ENCODE data around the gene EPC1. TPM values are rescaled to one million over a fixed set of nuclear protein-coding genes. Genes with fewer than 3 reads are reported as not detected.

EPC1 gene
- polyA plus RNA-seq, 1 donor (not counting 4 experiments of a cell fraction or from before 2014, with no cell fraction given): 34.8 TPM

DNA sequence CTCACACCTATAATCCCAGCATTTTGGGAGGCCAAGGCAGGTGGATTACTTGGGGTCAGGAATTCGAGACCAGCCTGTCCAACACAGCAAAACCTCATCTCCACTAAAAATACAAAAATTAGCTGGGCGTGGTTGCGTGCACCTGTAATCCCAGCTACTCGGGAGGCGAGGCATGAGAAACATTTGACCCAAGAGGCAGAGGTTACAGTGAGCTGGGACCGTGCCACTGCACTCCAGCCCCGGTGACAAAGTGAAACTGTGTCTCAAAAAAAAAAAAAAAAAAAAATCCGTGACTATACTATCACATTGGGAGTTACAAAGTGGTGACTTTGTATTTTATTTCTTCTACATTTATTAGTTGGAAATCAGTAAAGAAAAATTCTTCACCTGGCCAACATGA is 101.2 kb downstream of the EPC1 start:
- Histone ChIP-seq H3K27ac (ENCODE audit: control insufficient read depth, insufficient read depth, low read length) (no peak overlapping the region), H3K4me3 (ENCODE audit: control insufficient read depth in 2 of 3, extremely low read depth in 1 of 3, insufficient read depth in 2 of 3, low read depth in 1 of 3, low read length in 3 of 3) (no peak overlapping the region), H3K4me1 (ENCODE audit: control insufficient read depth, extremely low read depth, insufficient read depth, low read length) (no peaks in the 10 kb centered on the region), H3K79me2 (ENCODE audit: control insufficient read depth, insufficient read depth, low read length) (no peaks in the 10 kb centered on the region), H3K9ac (ENCODE audit: control insufficient read depth, extremely low read depth, insufficient read depth, low read length) (no peak overlapping the region), H3K36me3 (ENCODE audit: control insufficient read depth in 2 of 2, extremely low read depth in 1 of 2, insufficient read depth in 2 of 2, low read length in 2 of 2) (no peaks in the 10 kb centered on the region), H3K9me1 (ENCODE audit: control insufficient read depth, extremely low read depth, insufficient read depth, low read length) (no peaks in the 10 kb centered on the region), H2AFZ (ENCODE audit: control insufficient read depth, low read length) (no peak overlapping the region), H3K9me3 (ENCODE audit: control insufficient read depth, low read depth, low read length) (no peaks in the 10 kb centered on the region), H4K20me1 (ENCODE audit: control insufficient read depth, extremely low read depth, insufficient read depth, low read length) (no peaks in the 10 kb centered on the region), H3K27me3 (ENCODE audit: control insufficient read depth, extremely low read depth, insufficient read depth, low read length) (no peaks in the 10 kb centered on the region), H3K4me2 (ENCODE audit: control insufficient read depth, extremely low read depth, insufficient read depth, low read depth, low read length) (no peak overlapping the region)
- TF ChIP-seq, protein P1, sequence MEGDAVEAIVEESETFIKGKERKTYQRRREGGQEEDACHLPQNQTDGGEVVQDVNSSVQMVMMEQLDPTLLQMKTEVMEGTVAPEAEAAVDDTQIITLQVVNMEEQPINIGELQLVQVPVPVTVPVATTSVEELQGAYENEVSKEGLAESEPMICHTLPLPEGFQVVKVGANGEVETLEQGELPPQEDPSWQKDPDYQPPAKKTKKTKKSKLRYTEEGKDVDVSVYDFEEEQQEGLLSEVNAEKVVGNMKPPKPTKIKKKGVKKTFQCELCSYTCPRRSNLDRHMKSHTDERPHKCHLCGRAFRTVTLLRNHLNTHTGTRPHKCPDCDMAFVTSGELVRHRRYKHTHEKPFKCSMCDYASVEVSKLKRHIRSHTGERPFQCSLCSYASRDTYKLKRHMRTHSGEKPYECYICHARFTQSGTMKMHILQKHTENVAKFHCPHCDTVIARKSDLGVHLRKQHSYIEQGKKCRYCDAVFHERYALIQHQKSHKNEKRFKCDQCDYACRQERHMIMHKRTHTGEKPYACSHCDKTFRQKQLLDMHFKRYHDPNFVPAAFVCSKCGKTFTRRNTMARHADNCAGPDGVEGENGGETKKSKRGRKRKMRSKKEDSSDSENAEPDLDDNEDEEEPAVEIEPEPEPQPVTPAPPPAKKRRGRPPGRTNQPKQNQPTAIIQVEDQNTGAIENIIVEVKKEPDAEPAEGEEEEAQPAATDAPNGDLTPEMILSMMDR (optimal IDR thresholded peaks at IDR 0.05 in 1 of 3, IDR thresholded peaks at IDR 0.05 in 1 of 3, conservative IDR thresholded peaks at IDR 0.05 in 1 of 3; ENCODE audit: extremely low read depth in 1 of 3, insufficient read depth in 2 of 3, low read length in 3 of 3): no peak
- TF ChIP-seq EZH2 (IDR thresholded peaks at IDR 0.05; ENCODE audit: low read length): no peak
- DNase-seq (ENCODE audit: low read depth, low spot score) (no peak), FAIRE-seq (no peak)
- dilution Hi-C loops (cut with MboI; ENCODE audit: extremely low pct_ligation_motif_present, low sequenced_read_pairs): no loop called here

DNA sequence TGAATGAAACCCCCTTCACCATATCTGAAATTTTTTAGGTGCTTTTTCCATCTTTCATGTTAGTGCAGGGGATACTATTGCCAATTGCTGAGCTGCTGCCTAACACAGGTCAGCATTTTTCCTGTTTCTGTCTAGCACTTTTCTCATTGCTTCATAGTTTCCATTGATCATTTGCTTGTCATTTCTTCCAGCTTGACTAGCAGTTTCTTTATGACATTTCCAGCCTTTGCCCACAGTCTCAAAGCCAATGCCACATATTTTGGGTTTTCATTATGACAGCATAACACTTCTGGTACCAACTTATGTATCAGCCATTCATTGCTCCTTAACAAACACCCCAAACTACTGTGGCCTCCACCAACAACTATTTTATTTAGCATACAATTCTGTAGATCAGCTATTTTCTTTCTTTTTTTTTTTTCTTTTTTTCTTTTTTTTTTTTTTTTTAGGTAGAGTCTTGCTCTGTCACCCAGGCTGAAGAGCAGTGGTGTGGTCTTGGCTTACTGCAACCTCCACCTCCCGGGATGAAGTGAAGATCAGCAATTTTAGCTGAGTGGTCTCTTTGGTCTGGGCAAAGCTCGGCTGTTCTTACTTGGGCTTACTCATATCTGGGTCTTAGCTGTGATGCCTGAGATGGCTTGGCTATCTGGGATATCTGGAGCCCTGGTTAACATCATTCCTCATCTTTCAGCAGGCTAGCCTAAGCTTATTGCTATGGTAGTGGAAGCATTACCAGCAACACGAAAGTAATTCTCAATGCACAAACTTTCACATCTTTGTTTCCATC is 102.3 kb downstream of the EPC1 start:
- Histone ChIP-seq H3K27me3 (ENCODE audit: control insufficient read depth, extremely low read depth, insufficient read depth, low read length) (no peaks in the 10 kb centered on the region), H3K4me2 (ENCODE audit: control insufficient read depth, extremely low read depth, insufficient read depth, low read depth, low read length) (no peak overlapping the region), H3K27ac (ENCODE audit: control insufficient read depth, insufficient read depth, low read length) (no peak overlapping the region), H4K20me1 (ENCODE audit: control insufficient read depth, extremely low read depth, insufficient read depth, low read length) (no peaks in the 10 kb centered on the region), H3K79me2 (ENCODE audit: control insufficient read depth, insufficient read depth, low read length) (no peaks in the 10 kb centered on the region), H2AFZ (ENCODE audit: control insufficient read depth, low read length) (no peak overlapping the region), H3K4me1 (ENCODE audit: control insufficient read depth, extremely low read depth, insufficient read depth, low read length) (peaks cover 10% of the 10 kb centered on the region), H3K9ac (ENCODE audit: control insufficient read depth, extremely low read depth, insufficient read depth, low read length) (no peak overlapping the region), H3K36me3 (ENCODE audit: control insufficient read depth in 2 of 2, extremely low read depth in 1 of 2, insufficient read depth in 2 of 2, low read length in 2 of 2) (no peaks in the 10 kb centered on the region), H3K9me3 (ENCODE audit: control insufficient read depth, low read depth, low read length) (no peaks in the 10 kb centered on the region), H3K4me3 (ENCODE audit: control insufficient read depth in 2 of 3, extremely low read depth in 1 of 3, insufficient read depth in 2 of 3, low read depth in 1 of 3, low read length in 3 of 3) (no peak overlapping the region), H3K9me1 (ENCODE audit: control insufficient read depth, extremely low read depth, insufficient read depth, low read length) (no peaks in the 10 kb centered on the region)
- no peak for FAIRE-seq
- TF ChIP-seq, protein P1 (optimal IDR thresholded peaks at IDR 0.05 in 1 of 3, IDR thresholded peaks at IDR 0.05 in 1 of 3, conservative IDR thresholded peaks at IDR 0.05 in 1 of 3; ENCODE audit: extremely low read depth in 1 of 3, insufficient read depth in 2 of 3, low read length in 3 of 3): no peak
- no peak for TF ChIP-seq EZH2 (IDR thresholded peaks at IDR 0.05; ENCODE audit: low read length)
- dilution Hi-C loops (cut with MboI; ENCODE audit: extremely low pct_ligation_motif_present, low sequenced_read_pairs): no loop called here
- DNase-seq (ENCODE audit: low read depth, low spot score): no peak
